Kidney glomerular epithelial cell (primary cell): Measurements from ENCODE around the gene OR2S2.
A peak's percentile ranks its signal among the peaks of the same experiment; 100 is the strongest.
"Not testable (repeated sequence)": the region's sequence is repeated elsewhere in the genome, so short reads cannot be mapped to it uniquely, and the experiment has no call there.

Experiments used
- DNase-seq: peaks from one replicate; lab custom pipeline; 2025; lab: John Stamatoyannopoulos, UW

The OR2S2 gene

GRCh38 chr9:35962126-35962906 is 4.4 kb upstream of the OR2S2 start:
- DNase-seq = peak; percentile 30

GRCh38 chr9:35960039-35960655 is 2.2 kb upstream of the OR2S2 start:
- DNase-seq = no peak

GRCh38 chr9:35956651-35957050 is 1.3 kb downstream of the OR2S2 start:
- DNase-seq = no peak

GRCh38 chr9:35954942-35955546 is 2.9 kb downstream of the OR2S2 start:
- peak; percentile 85 for DNase-seq

GRCh38 chr9:35952526-35953191 is 5.3 kb downstream of the OR2S2 start:
- DNase-seq = no peak

GRCh38 chr9:35951736-35952135 is 6.2 kb downstream of the OR2S2 start:
- peak; percentile 24 for DNase-seq

GRCh38 chr9:35948901-35949318 is 9.0 kb downstream of the OR2S2 start:
- no peak for DNase-seq

- no peak for DNase-seq
These were observed 9.5 kb downstream of the OR2S2 start for GRCh38 chr9:35948451-35948850.

- peak; percentile 82 for DNase-seq
These were observed 12.5 kb downstream of the OR2S2 start for GRCh38 chr9:35945341-35946018.

- no peak for DNase-seq
These were observed 13.1 kb downstream of the OR2S2 start for GRCh38 chr9:35944841-35945240.

GRCh38 chr9:35944173-35944572 is 13.8 kb downstream of the OR2S2 start:
- no peak for DNase-seq

GRCh38 chr9:35942286-35942685 is 15.7 kb downstream of the OR2S2 start:
- DNase-seq = no peak

- DNase-seq = no peak
These were observed 17.2 kb downstream of the OR2S2 start for GRCh38 chr9:35940458-35941407.

GRCh38 chr9:35939679-35940250 is 18.2 kb downstream of the OR2S2 start:
- DNase-seq = no peak

GRCh38 chr9:35938474-35939356 is 19.2 kb downstream of the OR2S2 start:
- DNase-seq = no peak

- no peak for DNase-seq
These were observed 20.7 kb downstream of the OR2S2 start for GRCh38 chr9:35937227-35937626.

- DNase-seq = peak; percentile 68
These were observed 22.0 kb downstream of the OR2S2 start for GRCh38 chr9:35935755-35936509.

GRCh38 chr9:35935261-35935660 is 22.7 kb downstream of the OR2S2 start:
- DNase-seq = no peak

- not testable (repeated sequence) for DNase-seq
These were observed 23.9 kb downstream of the OR2S2 start for GRCh38 chr9:35934069-35934468.
